HG03342 (cell line): ENCODE results near the gene PYROXD2.
A peak's percentile ranks its signal among the peaks of the same experiment; 100 is the strongest.
"Not testable (repeated sequence)": the region's sequence is repeated elsewhere in the genome, so short reads cannot be mapped to it uniquely, and the experiment has no call there.

ENCODE experiments used
- ATAC-seq: cut with Tn5 transposase; IDR thresholded peaks from one replicate; pipeline ENCODE4 v1.9.1; 2021; ENCODE audit warnings: mild to moderate bottlenecking, moderate library complexity; ENCODE audit not compliant: unreplicated experiment

Gene PYROXD2

DNA sequence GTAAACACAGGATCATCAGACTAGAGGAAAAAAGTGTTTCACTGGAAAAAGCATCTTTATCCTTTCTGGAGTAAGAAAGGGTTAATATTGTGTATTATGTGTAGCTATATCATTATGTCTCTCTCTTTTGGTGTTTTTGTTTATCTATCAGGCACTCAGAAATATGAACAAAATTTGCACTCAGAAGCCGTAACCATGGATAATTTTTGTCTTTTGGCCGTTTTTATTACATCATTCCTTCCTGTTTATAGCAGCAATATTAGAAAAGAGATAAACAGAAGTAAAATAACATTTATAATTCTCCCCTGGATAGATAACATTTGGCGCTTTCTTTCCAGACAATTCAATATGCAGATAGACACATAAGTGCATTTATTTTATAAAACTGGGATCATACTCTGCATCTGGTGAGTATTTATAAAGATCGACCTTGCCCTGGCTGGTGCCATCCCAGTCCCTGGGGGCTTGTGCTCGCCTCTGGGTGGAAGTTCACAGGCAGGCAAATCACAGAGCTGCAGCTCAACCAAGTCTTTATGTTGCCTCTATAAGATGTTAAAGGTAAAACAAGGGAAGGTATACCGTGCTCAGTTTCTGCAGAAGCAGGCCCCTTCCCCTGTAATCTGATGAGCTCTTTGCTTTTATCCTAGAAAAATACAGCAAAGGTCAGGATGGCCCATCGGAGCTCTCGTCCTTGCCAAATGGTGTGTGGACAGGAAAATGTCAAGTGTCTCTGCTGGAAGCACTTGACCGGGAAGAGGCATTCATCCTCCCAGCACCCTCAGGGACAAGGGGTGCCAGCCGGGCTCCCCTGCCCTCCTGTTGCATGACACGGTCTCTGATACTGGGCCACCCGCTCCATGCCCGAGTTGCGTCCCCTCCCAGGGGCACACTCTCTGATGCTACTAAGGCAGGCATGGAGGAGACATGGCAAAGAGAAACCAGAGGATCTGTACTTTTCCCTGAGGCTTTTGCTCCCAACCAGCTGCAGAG, 43.9 kb downstream of the PYROXD2 start:
- no peak for ATAC-seq

DNA sequence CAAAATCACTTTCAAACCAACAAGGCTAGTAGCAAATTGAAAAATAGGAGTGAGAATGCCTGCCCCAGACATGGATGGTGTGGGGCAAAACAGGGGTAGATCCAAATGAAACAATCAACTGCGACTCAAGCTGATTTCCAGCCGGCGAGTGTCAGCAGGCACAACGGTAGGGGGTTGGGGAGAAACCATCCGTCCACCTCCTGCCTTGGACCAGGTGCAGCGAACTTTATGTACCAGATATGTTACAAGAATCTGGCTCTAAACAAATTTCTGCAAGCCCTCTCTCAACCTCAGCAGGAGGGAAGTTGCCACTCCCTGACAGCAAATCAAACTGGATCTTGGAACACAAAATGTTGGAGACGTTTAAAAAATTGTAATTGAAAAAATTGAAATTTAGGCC, 45.2 kb downstream of the PYROXD2 start:
- no peak for ATAC-seq

DNA sequence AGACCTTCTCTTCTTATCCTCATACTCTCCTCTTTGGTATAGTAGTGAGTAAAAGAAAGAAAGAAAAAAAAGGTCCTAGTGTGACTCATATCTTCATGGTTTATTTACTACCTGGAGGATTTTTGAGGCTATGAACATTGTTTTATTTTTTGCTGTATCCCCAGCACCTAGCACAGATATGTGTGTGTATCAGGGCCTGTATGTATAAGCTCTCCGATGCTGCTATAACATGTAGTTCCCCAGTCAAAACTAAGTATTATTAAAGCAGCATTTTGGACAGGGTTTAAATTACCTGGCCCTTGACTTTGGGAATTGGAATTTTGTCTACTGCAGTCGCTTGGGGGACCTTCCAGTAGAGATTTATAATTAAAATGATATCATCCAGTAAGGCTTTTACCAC, 46.3 kb downstream of the PYROXD2 start:
- no peak for ATAC-seq

DNA sequence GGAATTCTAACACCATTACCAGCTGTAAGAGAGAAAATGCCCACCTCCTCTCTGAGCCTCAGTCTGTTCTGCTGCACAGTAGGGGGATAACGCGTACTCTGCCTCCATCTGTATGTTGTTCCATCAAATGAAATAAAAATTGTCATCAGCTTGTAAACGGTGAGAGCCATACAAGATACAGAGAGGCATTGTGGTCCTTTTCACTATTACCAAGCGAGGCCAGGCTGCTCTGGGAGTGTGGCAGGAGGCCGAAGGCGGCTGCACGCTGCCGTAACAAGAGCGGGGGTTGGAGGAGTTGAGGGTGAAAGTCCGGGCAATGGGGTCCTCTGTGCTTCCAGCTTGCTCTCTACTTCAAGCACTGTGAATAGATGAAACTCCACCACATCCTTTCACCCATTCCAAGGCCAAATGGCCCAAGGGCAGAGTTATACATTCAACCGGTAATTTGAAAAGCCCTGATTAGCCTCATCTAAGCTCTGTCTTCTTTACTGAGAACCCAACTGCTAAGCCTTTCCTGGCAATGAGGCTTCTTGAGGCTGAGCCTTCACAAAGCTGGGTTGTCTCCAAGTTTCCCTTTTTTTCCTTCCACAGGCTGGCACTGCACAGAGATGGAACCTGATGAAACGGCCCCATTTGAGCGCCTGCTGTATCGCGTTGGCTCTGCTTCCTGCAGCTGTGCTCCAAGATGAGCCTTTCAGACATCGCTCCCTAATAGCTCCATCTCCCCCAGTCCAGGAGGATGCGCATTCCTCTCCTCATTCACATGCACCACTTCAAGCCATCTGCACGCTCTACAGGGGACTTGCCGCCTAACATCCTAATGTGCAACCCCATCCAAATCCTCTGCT, 47.2 kb downstream of the PYROXD2 start:
- no peak for ATAC-seq

DNA sequence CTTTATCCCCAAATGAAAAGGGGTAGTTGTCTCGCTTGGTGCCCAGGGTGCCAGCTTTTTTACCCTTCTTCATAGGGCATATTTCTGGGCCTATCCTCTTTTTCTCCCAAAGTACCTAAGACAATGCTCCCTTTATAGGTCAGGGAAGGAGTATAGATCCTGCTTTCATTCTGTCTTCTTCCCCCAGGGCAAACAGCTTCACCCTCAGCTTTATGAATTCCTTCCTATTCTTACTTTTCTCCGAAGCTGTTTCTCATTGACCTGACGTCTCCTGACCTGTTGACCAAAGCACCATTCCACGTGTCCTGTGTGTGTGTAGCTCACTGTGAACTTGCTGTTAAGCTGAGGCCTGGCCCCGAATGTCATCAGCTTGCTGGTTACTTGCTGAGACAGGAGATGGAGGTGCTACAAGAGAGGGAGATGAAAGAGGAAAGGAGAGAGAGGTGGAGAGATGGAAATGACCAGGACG, 48.9 kb downstream of the PYROXD2 start:
- no peak for ATAC-seq

DNA sequence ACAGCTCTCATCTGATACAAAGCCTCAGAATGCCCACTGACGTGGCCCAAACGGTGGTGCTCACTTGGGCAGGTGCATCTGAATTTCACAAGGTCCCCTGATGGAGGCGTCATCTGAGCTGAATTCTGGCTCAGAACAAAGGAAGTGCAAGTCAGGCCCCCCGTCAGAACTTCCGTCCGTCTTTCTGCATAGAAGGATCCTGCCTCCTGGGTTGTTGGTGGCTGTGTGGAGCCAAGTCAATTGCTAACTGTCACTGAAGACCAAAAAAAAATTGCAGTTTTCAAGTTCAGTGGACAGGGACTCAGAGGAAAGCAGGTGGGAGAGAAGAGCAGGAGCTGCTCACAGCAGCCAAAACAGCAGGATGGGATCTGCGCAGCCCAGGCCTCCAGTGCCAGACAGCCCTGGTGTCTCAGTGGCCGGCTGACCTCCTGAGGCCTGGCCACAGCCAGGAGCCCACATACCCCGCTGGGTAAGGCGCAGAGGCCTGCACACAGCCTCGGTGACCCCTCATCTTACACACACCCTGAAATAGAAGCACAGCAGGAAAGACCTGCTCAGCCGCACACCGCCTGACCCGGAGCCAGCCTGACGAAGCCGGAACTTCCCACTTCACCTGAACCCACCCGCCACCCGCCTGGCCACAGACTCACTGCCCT, 49.4 kb downstream of the PYROXD2 start:
- no peak for ATAC-seq

DNA sequence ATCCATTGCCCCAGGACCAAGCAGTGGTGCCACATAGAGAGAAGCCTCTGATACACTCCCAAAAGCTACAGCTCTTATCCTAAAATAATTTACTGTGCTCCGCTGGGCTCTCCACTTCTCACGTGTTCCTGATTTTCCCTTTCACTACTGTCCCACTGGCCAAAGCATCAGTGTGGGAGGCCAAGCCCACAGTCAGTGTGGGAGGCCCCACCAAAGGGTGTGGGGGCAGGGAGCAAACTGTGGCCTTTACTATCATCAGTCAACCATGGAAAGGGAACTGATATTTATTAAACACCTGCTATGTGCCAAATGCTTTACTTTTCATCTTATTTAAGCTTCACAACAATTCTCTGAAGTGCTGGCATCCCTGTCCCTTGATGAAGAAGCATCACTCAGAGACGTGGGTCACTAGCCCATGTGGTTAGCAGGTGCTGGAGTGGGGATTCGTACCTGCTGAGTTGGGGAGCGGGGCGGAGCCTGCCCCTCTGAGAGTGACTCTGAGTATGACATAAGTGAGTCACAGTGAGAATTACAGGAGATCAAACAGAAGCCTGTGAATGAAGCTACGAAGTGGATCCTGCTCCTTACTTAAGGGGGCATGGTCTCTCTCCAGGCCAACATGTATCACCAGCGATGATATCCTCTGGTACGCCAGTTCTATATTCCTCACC, 50.4 kb downstream of the PYROXD2 start:
- ATAC-seq, result no peak

DNA sequence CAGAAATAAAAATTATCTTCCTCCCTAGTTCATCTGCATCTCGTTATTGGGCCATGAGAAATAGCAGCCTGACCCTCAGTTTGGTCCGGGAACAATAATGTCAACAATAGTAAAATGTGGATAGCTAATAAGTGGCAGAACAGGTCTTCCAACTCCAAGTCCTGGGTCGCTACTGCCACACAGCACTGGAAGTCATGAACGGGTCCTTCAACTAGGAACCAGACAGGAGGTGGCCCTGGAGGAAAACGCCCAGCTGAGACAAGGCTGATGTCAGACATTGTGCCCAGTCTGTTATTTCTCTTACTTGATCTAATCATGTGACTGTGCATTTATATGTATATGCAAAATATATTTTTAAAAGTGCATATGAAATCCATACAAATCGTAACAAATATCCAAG, 51.8 kb downstream of the PYROXD2 start:
- no peak for ATAC-seq

DNA sequence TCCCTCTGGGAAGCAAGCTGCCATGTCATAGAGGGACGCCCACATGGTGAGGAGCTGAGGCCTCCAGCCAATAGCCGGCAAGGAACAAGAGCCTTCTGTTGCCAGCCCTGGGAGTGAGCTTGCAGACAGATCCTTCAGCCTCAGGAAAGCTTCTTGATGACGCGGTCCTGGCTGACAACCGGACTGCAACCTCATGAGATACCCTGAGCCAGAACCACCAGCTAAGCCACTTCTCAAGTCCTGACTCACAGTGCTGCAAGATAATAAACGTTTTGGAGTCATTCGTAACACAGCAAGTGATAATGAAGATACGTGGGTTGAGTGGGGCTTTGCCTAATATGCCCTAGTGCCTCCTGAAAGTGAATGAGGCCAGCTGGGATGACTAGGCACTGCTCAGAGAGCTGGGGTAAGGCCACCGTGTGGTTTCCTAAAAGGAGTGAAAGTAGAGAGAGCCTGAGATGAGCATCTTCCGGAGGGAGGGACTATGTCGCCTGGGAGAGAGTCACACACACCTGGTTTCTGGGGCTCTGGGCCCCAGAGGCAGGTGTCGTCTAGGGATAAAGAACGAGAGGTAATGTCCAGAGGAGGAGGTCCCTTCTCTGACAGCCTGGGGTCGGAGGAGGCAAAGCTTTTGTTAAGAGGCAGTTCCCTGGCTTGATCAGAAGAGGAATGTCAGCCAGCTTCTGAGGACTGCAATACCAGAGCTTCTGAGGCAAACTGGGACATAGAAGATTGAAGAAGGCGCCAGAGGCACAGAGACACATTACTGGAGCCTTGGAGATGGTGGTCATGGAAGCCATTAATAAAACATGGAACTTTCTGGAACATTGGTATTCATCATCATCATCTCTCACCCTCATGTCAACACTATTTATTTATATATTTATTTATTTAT, 53.6 kb downstream of the PYROXD2 start:
- peak; percentile 76 for ATAC-seq

DNA sequence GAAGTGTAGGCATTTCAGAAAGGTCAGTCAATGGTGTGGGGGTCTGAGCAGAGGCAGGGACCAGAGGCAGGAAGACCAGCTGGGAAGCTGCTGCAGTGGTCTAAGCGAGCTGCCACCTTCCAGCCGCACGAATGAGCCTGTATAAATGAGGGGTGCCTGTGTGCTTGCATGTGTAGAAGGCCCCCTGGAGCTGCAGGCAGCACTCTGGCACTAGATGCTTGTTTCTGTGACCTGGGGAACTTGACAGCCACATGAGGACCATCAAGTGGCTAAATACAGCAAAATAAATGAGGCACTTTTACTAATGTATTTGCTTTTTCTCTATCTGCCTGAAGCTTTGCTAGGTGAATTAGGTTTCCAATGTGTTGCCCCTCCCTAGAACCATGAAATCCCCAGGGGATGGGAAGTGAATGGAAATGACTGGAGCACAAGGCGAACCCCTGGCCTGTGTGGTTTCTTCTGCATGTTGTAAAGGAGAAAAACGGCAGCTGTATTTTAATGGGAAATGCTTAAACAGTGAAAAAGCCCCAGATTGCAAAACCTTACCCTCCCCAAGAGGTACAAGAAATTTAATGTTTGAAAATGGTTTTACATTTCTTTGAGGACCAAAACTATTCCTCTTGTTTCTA, 57.7 kb downstream of the PYROXD2 start:
- ATAC-seq, result no peak

DNA sequence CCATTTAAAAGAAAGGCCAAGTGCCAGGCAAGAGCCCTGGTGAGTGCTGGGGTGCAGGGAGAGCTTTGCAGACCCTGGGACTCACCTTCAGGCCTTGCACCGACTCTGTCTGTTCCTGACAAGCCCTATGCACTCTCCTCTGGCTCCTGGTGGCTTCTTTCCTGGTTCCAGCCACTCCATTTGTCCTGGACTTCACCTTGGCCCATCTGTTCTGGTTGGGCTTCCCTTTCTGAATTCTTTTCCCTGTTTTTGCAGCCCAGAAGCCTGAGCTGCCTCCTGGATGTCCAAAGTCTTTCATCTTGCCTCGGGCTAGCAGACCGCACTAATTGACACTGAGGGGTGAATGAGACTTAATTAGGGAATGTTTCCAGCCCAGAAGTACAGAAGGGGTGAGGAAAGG, 60.5 kb downstream of the PYROXD2 start:
- no peak for ATAC-seq

DNA sequence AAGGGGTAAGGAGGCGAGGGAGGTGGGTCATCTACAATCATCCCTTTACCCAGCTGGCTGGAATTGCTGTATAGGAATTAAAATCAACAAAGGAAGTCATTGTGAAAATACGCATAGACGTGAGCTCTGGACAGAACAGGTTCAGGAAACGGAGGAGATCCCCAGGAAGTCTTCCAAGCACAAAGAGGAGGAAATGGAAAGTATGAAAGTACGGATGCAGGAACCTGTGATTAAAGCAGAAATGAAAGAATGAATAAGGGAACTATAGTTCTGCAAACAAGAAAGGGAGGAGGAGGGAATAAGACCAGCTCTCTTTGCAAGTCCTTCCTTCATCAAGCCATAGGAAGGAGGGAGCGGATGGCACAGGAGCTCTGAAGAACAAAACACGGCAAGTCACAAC, 61.8 kb downstream of the PYROXD2 start:
- no peak for ATAC-seq

DNA sequence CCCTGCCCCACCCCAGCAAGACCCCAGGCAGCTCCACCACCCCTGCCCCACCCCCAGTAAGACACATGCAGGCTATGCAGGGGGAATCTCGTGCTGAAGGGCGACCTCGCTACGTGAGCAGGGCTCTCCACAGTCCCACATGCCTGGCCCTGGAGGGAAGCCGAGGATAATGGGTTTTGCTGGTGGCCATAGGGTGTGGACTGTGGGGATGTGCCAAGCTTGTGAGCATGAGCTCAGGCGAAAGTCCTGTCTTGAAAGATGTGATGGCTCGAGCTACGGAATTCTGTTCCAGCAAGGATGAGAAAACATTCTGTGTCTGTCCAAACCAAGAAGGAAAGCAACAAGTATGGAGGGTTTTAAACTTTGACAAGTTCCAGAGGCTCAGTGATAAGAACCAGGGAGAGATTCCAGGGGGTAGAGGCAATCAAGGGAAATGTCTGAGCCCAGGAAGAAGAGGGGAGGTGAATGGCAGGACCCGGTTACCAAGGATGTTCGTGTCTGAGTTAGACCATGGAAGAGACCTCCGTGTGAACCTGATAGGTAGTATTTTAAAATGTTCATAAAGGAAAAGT, 63.1 kb downstream of the PYROXD2 start:
- no peak for ATAC-seq

DNA sequence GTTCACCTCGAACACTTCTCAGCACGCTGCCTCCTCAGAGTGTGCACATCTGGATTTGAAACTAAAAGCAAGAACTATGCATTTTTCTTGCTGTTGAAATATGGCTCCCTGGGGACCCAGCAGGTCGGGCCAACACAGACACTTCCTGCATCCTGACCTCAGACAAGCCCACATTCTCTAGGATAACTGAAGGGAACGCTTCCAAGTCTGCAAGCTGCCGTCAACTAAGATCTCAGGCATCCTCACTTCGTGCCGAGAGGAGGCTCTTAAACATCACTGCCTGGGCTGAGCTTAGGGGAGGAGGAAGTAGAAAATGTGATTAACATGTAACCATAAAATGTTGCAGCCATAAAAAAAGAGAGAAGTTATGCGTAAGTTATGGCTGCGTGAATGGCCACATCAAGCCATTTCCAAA, 65.5 kb downstream of the PYROXD2 start:
- no peak for ATAC-seq

DNA sequence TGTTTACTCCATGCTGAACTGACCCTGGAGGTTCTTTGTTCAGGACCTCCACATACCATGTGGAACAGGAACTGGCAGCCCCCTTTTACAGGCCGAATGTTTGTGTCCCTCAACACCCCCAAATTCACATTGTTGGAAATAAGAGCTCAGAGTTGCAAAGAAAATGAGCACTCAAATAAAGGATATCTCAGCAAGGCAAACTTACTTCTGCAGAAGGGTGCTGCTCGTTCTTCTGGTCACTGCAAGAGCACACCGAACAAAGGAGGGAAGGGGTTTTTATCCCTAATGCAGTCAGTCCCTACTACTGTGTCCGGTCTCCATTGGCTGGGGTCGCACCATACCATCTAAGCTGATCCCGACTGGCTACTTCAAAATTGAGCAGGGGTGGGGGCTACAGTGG, 68.1 kb downstream of the PYROXD2 start:
- no peak for ATAC-seq

DNA sequence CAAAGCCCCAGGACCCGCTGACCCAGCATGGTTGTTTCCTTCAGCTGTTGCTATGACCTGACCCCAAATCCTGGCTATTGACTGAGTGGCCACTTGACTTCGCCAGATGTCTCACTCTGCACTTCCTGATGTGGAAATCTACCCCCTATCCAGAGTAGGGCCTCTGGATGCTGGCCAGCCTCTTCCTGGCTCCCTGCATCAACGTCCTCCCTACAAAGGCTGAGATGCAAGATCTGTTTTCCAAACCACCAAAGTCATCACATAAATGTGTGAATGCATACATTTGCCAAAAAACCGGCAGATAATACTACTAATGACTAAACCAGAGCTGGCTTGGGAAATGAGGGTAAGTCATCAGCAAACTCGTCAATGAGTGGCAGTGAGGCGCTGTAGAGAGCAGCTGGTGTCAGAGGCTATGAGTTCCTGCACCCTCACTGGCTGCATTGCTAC, 70.4 kb downstream of the PYROXD2 start:
- no peak for ATAC-seq

DNA sequence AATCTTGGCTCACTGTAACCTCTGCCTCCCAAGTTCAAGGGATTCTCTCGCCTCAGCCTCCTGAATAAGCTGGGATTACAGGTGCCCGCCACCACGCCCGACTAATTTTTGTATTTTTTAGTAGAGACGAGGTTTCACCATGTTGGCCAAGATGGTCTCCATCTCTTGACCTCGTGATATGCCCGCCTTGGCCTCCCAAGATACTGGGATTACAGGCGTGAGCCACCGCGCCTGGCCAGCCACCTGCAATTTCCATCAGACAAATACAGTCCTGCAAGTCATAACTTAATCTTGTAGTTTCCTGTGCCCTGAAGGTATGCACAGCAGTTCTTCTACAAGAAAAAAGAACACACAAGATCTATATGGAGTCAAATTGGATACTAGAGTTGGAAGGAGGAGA, 73.3 kb downstream of the PYROXD2 start:
- ATAC-seq, result not testable (repeated sequence)

DNA sequence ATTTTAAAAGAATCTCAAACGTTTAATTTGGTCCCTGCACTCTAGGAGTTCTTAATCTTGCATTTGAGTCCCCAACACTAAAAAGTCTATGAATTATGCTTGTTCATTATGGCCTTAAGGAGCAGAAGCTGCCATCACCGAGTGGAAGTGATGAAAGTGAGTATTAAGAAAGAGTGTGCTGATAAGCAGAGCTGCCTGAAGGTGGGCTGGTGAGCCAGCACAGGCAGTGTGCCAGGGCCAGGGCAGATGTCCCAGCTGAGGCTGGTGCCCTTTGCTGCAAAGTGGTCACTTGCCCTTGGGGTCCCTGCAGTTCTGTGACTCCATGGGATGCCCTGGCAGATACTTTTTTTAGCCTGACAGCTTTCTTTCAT, 74.1 kb downstream of the PYROXD2 start:
- ATAC-seq, result no peak
